GM21526 (cell line): ENCODE data around the gene GJD2.

Source experiments
- ATAC-seq: cut with Tn5 transposase; IDR thresholded peaks from one replicate; pipeline ENCODE4 v1.9.1; 2021; ENCODE audit warnings: moderate library complexity; ENCODE audit not compliant: unreplicated experiment, low FRiP score

GJD2 gene

GRCh38 chr15:34754674-34755418 lies at the start of gene GJD2:
Gene GJD2, minus strand, starts transcription at chr15:34754998. Its CDS starts 510 bp downstream, at chr15:34754488.
- ATAC-seq = no peak

GRCh38 chr15:34804113-34804512 lies 49.3 kb upstream of the GJD2 start:
- ATAC-seq = no peak

GRCh38 chr15:34802803-34803750 lies 48.3 kb upstream of the GJD2 start:
- no peak for ATAC-seq

- ATAC-seq = no peak
Measured at GRCh38 chr15:34802371-34802770, 47.6 kb upstream of the GJD2 start.

GRCh38 chr15:34799149-34800101 lies 44.6 kb upstream of the GJD2 start:
- no peak for ATAC-seq

- ATAC-seq = no peak
Measured at GRCh38 chr15:34796847-34797435, 42.1 kb upstream of the GJD2 start.

GRCh38 chr15:34795267-34796081 lies 40.7 kb upstream of the GJD2 start, which contains the start of gene ACTC1:
Gene ACTC1, minus strand, starts transcription at chr15:34795549. Its CDS starts 741 bp downstream, at chr15:34794808.
- ATAC-seq = no peak

- ATAC-seq = no peak
Measured at GRCh38 chr15:34794590-34795206, 39.9 kb upstream of the GJD2 start.

GRCh38 chr15:34793901-34794300 lies 39.1 kb upstream of the GJD2 start:
- ATAC-seq = no peak

- no peak for ATAC-seq
Measured at GRCh38 chr15:34793071-34793470, 38.3 kb upstream of the GJD2 start.

GRCh38 chr15:34791701-34792100 lies 36.9 kb upstream of the GJD2 start:
- ATAC-seq = no peak

GRCh38 chr15:34790121-34790520 lies 35.3 kb upstream of the GJD2 start:
- ATAC-seq = no peak

GRCh38 chr15:34789326-34789725 lies 34.5 kb upstream of the GJD2 start:
- no peak for ATAC-seq

GRCh38 chr15:34786206-34786605 lies 31.4 kb upstream of the GJD2 start:
- ATAC-seq = no peak

- no peak for ATAC-seq
Measured at GRCh38 chr15:34783991-34784390, 29.2 kb upstream of the GJD2 start.

- no peak for ATAC-seq
Measured at GRCh38 chr15:34783431-34783830, 28.6 kb upstream of the GJD2 start.

GRCh38 chr15:34782901-34783300 lies 28.1 kb upstream of the GJD2 start:
- ATAC-seq = no peak

- no peak for ATAC-seq
Measured at GRCh38 chr15:34780725-34781124, 25.9 kb upstream of the GJD2 start.
